Uterus (tissue), 4 donors: ENCODE measurements around the gene HLA-DMA. TPM values are rescaled to one million over a fixed set of nuclear protein-coding genes. Genes with fewer than 3 reads are reported as not detected.

ENCODE experiments used
- DNase-seq, 2 donors: peaks; one replicate each; pipeline ENCODE4 v3.0.0-alpha.2; 2019 to 2020
- H3K27ac ChIP-seq, 2 donors: fragments of 200-600 bp; sonication (generic); 1 replicate in 1 of 2; 2 replicates in 1 of 2; pipeline ENCODE4 v1.5.1; 2016 to 2018
- H3K27me3 ChIP-seq, 2 donors: fragments of 200-600 bp; sonication (generic); one replicate each; pipeline ENCODE4 v1.5.1; 2018 to 2019; ENCODE audit warnings: control low read depth in 1 of 2
- H3K36me3 ChIP-seq, 2 donors: fragments of 200-600 bp; sonication (generic); one replicate each; pipeline ENCODE4 v1.5.1; 2019; ENCODE audit warnings: control low read depth in 1 of 2
- H3K4me1 ChIP-seq, 2 donors: fragments of 200-600 bp; sonication (generic); one replicate each; pipeline ENCODE4 v1.5.1; 2018 to 2019; ENCODE audit warnings: control low read depth in 1 of 2
- H3K4me3 ChIP-seq, 2 donors: fragments of 200-600 bp; sonication (generic); 1 replicate in 1 of 2; 2 replicates in 1 of 2; pipeline ENCODE4 v1.5.1; 2018 to 2019; ENCODE audit warnings: mild to moderate bottlenecking in 1 of 2
- H3K9me3 ChIP-seq, 2 donors: fragments of 200-600 bp; sonication (generic); one replicate each; pipeline ENCODE4 v1.5.1; 2019; ENCODE audit warnings: control low read depth in 1 of 2
- POLR2A ChIP-seq, 2 donors: fragments of 450-650 bp; IDR thresholded peaks; one replicate each; pipeline ENCODE4 v1.6.1; 2016; ENCODE audit warnings: antibody characterized with exemption in 2 of 2, mild to moderate bottlenecking in 1 of 2, moderate library complexity in 1 of 2
- intact Hi-C: fragments of 100-400 bp; cut with DNase I; formaldehyde crosslinking; loops from one replicate; pipeline ENCODE4 v1.15.1; 2023; ENCODE audit warnings: low total_unique reads
- total RNA-seq, 4 donors: library from RNA; depleted of rRNA in 3 of 4; stranded (reverse); fragments of >200 nt in 3 of 4; gene quantifications; one replicate each; pipeline versions ENCODE4 v1.1.0 to v1.2.4, GENCODE V29; 2014 to 2023
- TF ChIP-seq, protein P1 (sequence below), 4 experiments: fragments of 200-600 bp in 2 of 4; fragments of 450-650 bp in 2 of 4; sonication (generic) in 2 of 4; IDR thresholded peaks; one replicate each; pipeline ENCODE4 v1.5.1; 2016 to 2019; ENCODE audit warnings: antibody characterized with exemption in 4 of 4, mild to moderate bottlenecking in 2 of 4, moderate library complexity in 1 of 4
- donor health status: DM: yes; HTN: yes; CAD: no.

HLA-DMA gene
- total RNA-seq, 4 donors from 2014 or later, result 6.6 to 134 (median 51.7) TPM

GRCh38 chr6:32937230-32937633 lies 15.7 kb downstream of the HLA-DMA start:
- Histone ChIP-seq H3K9me3 (no peaks in the 10 kb centered on the region), H3K36me3 (no peaks in the 10 kb centered on the region), H3K27me3 (no peaks in the 10 kb centered on the region), H3K27ac (no peak overlapping the region), H3K4me1 (no peaks in the 10 kb centered on the region), H3K4me3 (no peak overlapping the region)
- TF ChIP-seq, protein P1, sequence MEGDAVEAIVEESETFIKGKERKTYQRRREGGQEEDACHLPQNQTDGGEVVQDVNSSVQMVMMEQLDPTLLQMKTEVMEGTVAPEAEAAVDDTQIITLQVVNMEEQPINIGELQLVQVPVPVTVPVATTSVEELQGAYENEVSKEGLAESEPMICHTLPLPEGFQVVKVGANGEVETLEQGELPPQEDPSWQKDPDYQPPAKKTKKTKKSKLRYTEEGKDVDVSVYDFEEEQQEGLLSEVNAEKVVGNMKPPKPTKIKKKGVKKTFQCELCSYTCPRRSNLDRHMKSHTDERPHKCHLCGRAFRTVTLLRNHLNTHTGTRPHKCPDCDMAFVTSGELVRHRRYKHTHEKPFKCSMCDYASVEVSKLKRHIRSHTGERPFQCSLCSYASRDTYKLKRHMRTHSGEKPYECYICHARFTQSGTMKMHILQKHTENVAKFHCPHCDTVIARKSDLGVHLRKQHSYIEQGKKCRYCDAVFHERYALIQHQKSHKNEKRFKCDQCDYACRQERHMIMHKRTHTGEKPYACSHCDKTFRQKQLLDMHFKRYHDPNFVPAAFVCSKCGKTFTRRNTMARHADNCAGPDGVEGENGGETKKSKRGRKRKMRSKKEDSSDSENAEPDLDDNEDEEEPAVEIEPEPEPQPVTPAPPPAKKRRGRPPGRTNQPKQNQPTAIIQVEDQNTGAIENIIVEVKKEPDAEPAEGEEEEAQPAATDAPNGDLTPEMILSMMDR (IDR thresholded peaks at IDR 0.05), result no peak
- TF ChIP-seq POLR2A (IDR thresholded peaks at IDR 0.05), result no peak
- no peak for DNase-seq
- intact Hi-C loops, result loop anchor here (10.0 kb wide), 2 partner anchors 48 to 52 kb away; no protein-coding TSS in a partner anchor

- H3K9me3 ChIP-seq, result no peaks in the 10 kb centered on the region
- no peaks in the 10 kb centered on the region for H3K27me3 ChIP-seq
- DNase-seq, result no peak
- intact Hi-C loops, result loop anchor here (10.0 kb wide), 2 partner anchors 48 to 52 kb away; no protein-coding TSS in a partner anchor
- TF ChIP-seq, protein P1 (IDR thresholded peaks at IDR 0.05), result no peak
- TF ChIP-seq POLR2A (IDR thresholded peaks at IDR 0.05), result no peak
- no peak overlapping the region for H3K27ac ChIP-seq
- H3K4me3 ChIP-seq, result no peak overlapping the region
- H3K4me1 ChIP-seq, result no peaks in the 10 kb centered on the region
- H3K36me3 ChIP-seq, result no peaks in the 10 kb centered on the region
Measured at GRCh38 chr6:32936239-32937152, 16.4 kb downstream of the HLA-DMA start.

- Histone ChIP-seq H3K4me3 (no peak overlapping the region), H3K27ac (no peak overlapping the region), H3K36me3 (no peaks in the 10 kb centered on the region), H3K9me3 (no peaks in the 10 kb centered on the region), H3K27me3 (no peaks in the 10 kb centered on the region), H3K4me1 (no peaks in the 10 kb centered on the region)
- intact Hi-C loops, result loop anchor here (10.0 kb wide), 2 partner anchors 49 to 51 kb away; no protein-coding TSS in a partner anchor
- no peak for DNase-seq
- no peak for TF ChIP-seq POLR2A (IDR thresholded peaks at IDR 0.05)
- TF ChIP-seq, protein P1 (IDR thresholded peaks at IDR 0.05), result no peak
Measured at GRCh38 chr6:32935551-32936238, 17.2 kb downstream of the HLA-DMA start.

DNA sequence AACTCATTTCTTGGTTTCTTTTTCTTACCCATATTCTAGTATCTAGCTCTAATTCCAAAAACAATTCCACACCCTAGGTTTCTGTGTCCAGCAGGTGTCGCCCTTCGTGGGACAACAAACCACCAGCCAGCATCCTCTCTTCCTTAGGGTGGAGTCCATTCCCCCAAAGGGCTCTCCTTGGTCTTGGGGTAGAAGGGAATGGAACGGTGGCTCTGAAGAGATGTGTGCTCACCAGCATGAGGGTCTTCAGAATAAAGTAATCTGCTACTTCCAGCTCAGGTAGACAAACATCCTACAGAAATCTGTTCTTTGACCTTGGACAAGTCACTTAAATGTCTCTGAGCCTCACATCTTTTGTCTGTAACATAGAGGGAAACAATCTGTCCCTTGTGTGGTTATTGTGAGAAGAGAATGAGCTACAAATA lies 19.2 kb downstream of the HLA-DMA start:
- H3K9me3 ChIP-seq, result no peaks in the 10 kb centered on the region
- no peaks in the 10 kb centered on the region for H3K4me1 ChIP-seq
- H3K4me3 ChIP-seq, result no peak overlapping the region
- H3K27me3 ChIP-seq, result no peaks in the 10 kb centered on the region
- H3K27ac ChIP-seq, result no peak overlapping the region
- peak; percentile 78 to 84 for DNase-seq
- H3K36me3 ChIP-seq, result no peaks in the 10 kb centered on the region
- TF ChIP-seq, protein P1 (IDR thresholded peaks at IDR 0.05), result peak; percentile 79 to 89 (median 82)
- no peak for TF ChIP-seq POLR2A (IDR thresholded peaks at IDR 0.05)
- intact Hi-C loops, result loop anchor here (10.0 kb wide), 2 partner anchors 49 to 51 kb away; no protein-coding TSS in a partner anchor
